GM23338 (cell line): ENCODE measurements around the gene TNFRSF11A. TPM values are rescaled to one million over a fixed set of nuclear protein-coding genes. Genes with fewer than 3 reads are reported as not detected.

Experiments
- ATAC-seq: fragments of 200-7000 bp; cut with Tn5 transposase; 3 replicates; pipeline ENCODE4 v1.9.1; 2020
- DNase-seq: peaks from one replicate; pipeline ENCODE4 v3.0.0-alpha.2; 2015; ENCODE audit warnings: low spot score
- H2AFZ ChIP-seq: fragments of 200-600 bp; sonication (generic); 2 replicates; pipeline ENCODE4 v1.8.0; 2016; ENCODE audit warnings: antibody characterized with exemption, mild to moderate bottlenecking, moderate library complexity
- H3F3A ChIP-seq: fragments of 200-600 bp; sonication (generic); replicated peaks from 2 replicates; pipeline ENCODE4 v1.8.0; 2017; ENCODE audit warnings: antibody characterized with exemption, mixed run types, low read depth
- H3K27ac ChIP-seq: fragments of 200-600 bp; sonication (generic); 2 replicates; pipeline ENCODE4 v1.6.1; 2016; ENCODE audit warnings: low read depth
- H3K27me3 ChIP-seq: fragments of 200-600 bp; sonication (generic); 2 replicates; pipeline ENCODE4 v1.8.0; 2016; ENCODE audit warnings: mild to moderate bottlenecking, mixed run types, moderate library complexity; ENCODE audit not compliant: insufficient read depth
- H3K36me3 ChIP-seq: fragments of 200-600 bp; sonication (generic); 2 replicates; pipeline ENCODE4 v1.8.0; 2016; ENCODE audit warnings: mild to moderate bottlenecking; ENCODE audit not compliant: insufficient read depth
- H3K4me1 ChIP-seq: fragments of 200-600 bp; sonication (generic); 2 replicates; pipeline ENCODE4 v1.8.0; 2016; ENCODE audit warnings: mild to moderate bottlenecking, moderate library complexity; ENCODE audit not compliant: insufficient read depth
- H3K4me2 ChIP-seq: fragments of 200-600 bp; sonication (generic); 2 replicates; pipeline ENCODE4 v1.7.1; 2017; ENCODE audit warnings: mixed run types
- H3K4me3 ChIP-seq: fragments of 200-600 bp; sonication (generic); 2 replicates; pipeline ENCODE4 v1.6.1; 2016; ENCODE audit warnings: mixed run types
- H3K79me2 ChIP-seq: fragments of 200-600 bp; sonication (generic); replicated peaks from 2 replicates; pipeline ENCODE4 v1.8.0; 2017; ENCODE audit warnings: mild to moderate bottlenecking; ENCODE audit not compliant: insufficient read depth
- H3K9me2 ChIP-seq: fragments of 200-600 bp; sonication (generic); 2 replicates; pipeline ENCODE4 v1.8.0; 2017; ENCODE audit not compliant: insufficient read depth
- H4K20me1 ChIP-seq: fragments of 200-600 bp; sonication (generic); replicated peaks from 2 replicates; pipeline ENCODE4 v1.8.0; 2017; ENCODE audit warnings: mild to moderate bottlenecking; ENCODE audit not compliant: insufficient read depth
- H3K27ac Mint-ChIP-seq: 2 replicates; pipeline ENCODE4 v1.8.0; 2020; ENCODE audit warnings: inconsistent platforms, mild to moderate bottlenecking, moderate library complexity, mixed read lengths
- H3K27me3 Mint-ChIP-seq: 3 replicates; pipeline ENCODE4 v1.8.0; 2022; ENCODE audit warnings: low read depth, mild to moderate bottlenecking, moderate library complexity, mixed read lengths, inconsistent platforms; ENCODE audit not compliant: insufficient read depth, poor library complexity
- H3K36me3 Mint-ChIP-seq: 3 replicates; pipeline ENCODE4 v1.8.0; 2021; ENCODE audit warnings: low read depth, mild to moderate bottlenecking, inconsistent platforms, moderate library complexity, mixed read lengths
- H3K4me1 Mint-ChIP-seq: 3 replicates; pipeline ENCODE4 v1.8.0; 2020; ENCODE audit warnings: mild to moderate bottlenecking, inconsistent platforms, mixed read lengths
- H3K4me3 Mint-ChIP-seq: 3 replicates; pipeline ENCODE4 v1.8.0; 2021; ENCODE audit warnings: moderate library complexity, mild to moderate bottlenecking, inconsistent platforms, mixed read lengths
- H3K9me3 Mint-ChIP-seq: 3 replicates; pipeline ENCODE4 v1.8.0; 2020; ENCODE audit warnings: moderate library complexity, mild to moderate bottlenecking, inconsistent platforms, mixed read lengths
- CREB1 ChIP-seq: fragments of 250-450 bp; sonication (Bioruptor Pico); IDR thresholded peaks from 2 replicates; pipeline ENCODE4 v1.5.0; 2020; ENCODE audit warnings: low read depth, mild to moderate bottlenecking, moderate library complexity
- EZH2 ChIP-seq: fragments of 200-600 bp; sonication (generic); IDR thresholded peaks from one replicate; pipeline ENCODE4 v1.8.0; 2017; ENCODE audit warnings: antibody characterized with exemption, mild to moderate bottlenecking, low read depth; ENCODE audit not compliant: unreplicated experiment
- JUNB ChIP-seq: IDR thresholded peaks from one replicate; pipeline ENCODE4 v1.6.1; 2016; ENCODE audit warnings: antibody characterized with exemption; ENCODE audit not compliant: unreplicated experiment
- NANOG ChIP-seq: IDR thresholded peaks from 2 replicates; pipeline ENCODE4 v1.6.1; 2016; ENCODE audit warnings: antibody characterized with exemption, borderline replicate concordance
- POLR2AphosphoS5 ChIP-seq: IDR thresholded peaks from 2 replicates; pipeline ENCODE4 v1.6.1; 2016; ENCODE audit warnings: antibody characterized with exemption, low read depth
- STAT1 ChIP-seq: IDR thresholded peaks from one replicate; pipeline ENCODE4 v1.6.1; 2016; ENCODE audit warnings: antibody characterized with exemption; ENCODE audit not compliant: unreplicated experiment
- ZNF114 ChIP-seq: fragments of 250-450 bp; sonication (Bioruptor Pico); IDR thresholded peaks from 2 replicates; pipeline ENCODE4 v1.5.0; 2020; ENCODE audit warnings: mild to moderate bottlenecking, moderate library complexity
- polyA plus RNA-seq: library from polyadenylated mRNA; unstranded; fragments of >200 nt; fragmentation: Nextera tagmentation; extraction: Ambion mirVana; gene quantifications from 2 replicates; pipeline ENCODE4 v1.2.1, GENCODE V29; 2016
- total RNA-seq: library from RNA; depleted of rRNA; stranded (reverse); fragments of >200 nt; shearing (Covaris generic); gene quantifications from 2 replicates; pipeline ENCODE4 v1.2.3, GENCODE V29; 2014
- TF ChIP-seq, protein P1 (sequence below): IDR thresholded peaks from 2 replicates; pipeline ENCODE4 v1.6.1; 2016; ENCODE audit warnings: antibody characterized with exemption

TNFRSF11A gene
- total and polyA plus RNA-seq, 2 experiments from 2014 or later = 3.8 to 7.3 TPM

GRCh38 chr18:62281684-62282083 lies 43.4 kb upstream of the TNFRSF11A start:
- H3K4me1 ChIP-seq = no peaks in the 10 kb centered on the region
- Mint-ChIP-seq H3K27ac (no peak overlapping the region), H3K4me3 (no peak overlapping the region), H3K9me3 (no peaks in the 10 kb centered on the region), H3K4me1 (peaks cover 5% of the 10 kb centered on the region; the same call in 2 of the 3 replicates), H3K36me3 (peaks cover 20% of the 10 kb centered on the region; the same call in 2 of the 3 replicates), H3K27me3 (no peaks in the 10 kb centered on the region)
- H3K9me2 ChIP-seq = no peaks in the 10 kb centered on the region
- no peak overlapping the region for H3K4me3 ChIP-seq
- no peak overlapping the region for H3K27ac ChIP-seq
- TF ChIP-seq ZNF114 (CRISPR knock-in tag) = no peak
- no peak for TF ChIP-seq JUNB
- H3F3A ChIP-seq = no peaks in the 10 kb centered on the region
- no peaks in the 10 kb centered on the region for H3K27me3 ChIP-seq
- H3K4me2 ChIP-seq = no peak overlapping the region
- no peaks in the 10 kb centered on the region for H3K36me3 ChIP-seq
- H3K79me2 ChIP-seq = no peaks in the 10 kb centered on the region
- ATAC-seq (no peak), DNase-seq (no peak)
- no peaks in the 10 kb centered on the region for H4K20me1 ChIP-seq
- H2AFZ ChIP-seq = no peak overlapping the region

DNA sequence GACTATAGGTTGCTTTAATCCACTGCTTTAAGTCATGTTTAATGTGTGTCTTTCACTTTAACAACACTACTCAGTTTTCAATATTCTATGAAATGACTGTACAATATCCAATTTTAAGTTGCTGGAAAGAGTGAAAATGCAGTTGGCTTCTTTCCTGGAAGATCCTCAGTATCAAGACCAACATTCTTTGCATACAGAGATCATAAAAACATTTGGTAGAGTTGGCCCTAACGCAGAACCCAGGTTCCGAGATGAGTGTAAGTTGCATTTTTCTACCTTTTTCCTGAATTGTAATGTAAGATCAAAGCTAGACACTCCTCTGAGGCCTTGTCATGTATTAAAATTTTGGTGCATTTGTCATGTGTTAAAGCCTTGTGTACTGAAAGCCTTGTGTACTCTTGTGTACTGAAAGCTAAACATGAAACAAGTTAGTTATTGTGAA lies 42.9 kb upstream of the TNFRSF11A start:
- DNase-seq = no peak
- Histone ChIP-seq H3K27me3 (no peaks in the 10 kb centered on the region), H3K9me2 (no peaks in the 10 kb centered on the region), H3K4me2 (no peak overlapping the region), H3K4me3 (no peak overlapping the region), H3F3A (no peaks in the 10 kb centered on the region), H3K27ac (no peak overlapping the region), H2AFZ (no peak overlapping the region), H3K4me1 (no peaks in the 10 kb centered on the region), H4K20me1 (no peaks in the 10 kb centered on the region), H3K36me3 (no peaks in the 10 kb centered on the region), H3K79me2 (no peaks in the 10 kb centered on the region)
- Mint-ChIP-seq H3K27me3 (no peaks in the 10 kb centered on the region), H3K9me3 (no peaks in the 10 kb centered on the region), H3K4me1 (peaks cover 5% of the 10 kb centered on the region; the same call in 2 of the 3 replicates), H3K4me3 (no peak overlapping the region), H3K27ac (no peak overlapping the region), H3K36me3 (peaks cover 20% of the 10 kb centered on the region; the same call in 2 of the 3 replicates)
- no peak for ATAC-seq
- TF ChIP-seq STAT1 (no peak), POLR2AphosphoS5 (no peak), CREB1 (CRISPR knock-in tag) (no peak), ZNF114 (CRISPR knock-in tag) (no peak)
- TF ChIP-seq, protein P1, sequence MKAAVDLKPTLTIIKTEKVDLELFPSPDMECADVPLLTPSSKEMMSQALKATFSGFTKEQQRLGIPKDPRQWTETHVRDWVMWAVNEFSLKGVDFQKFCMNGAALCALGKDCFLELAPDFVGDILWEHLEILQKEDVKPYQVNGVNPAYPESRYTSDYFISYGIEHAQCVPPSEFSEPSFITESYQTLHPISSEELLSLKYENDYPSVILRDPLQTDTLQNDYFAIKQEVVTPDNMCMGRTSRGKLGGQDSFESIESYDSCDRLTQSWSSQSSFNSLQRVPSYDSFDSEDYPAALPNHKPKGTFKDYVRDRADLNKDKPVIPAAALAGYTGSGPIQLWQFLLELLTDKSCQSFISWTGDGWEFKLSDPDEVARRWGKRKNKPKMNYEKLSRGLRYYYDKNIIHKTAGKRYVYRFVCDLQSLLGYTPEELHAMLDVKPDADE = no peak

- no peaks in the 10 kb centered on the region for H3K27me3 ChIP-seq
Measured at GRCh38 chr18:62284637-62285036, 40.5 kb upstream of the TNFRSF11A start.

More at GRCh38 chr18:62284637-62285036, 40.5 kb upstream of the TNFRSF11A start:
- no peak for TF ChIP-seq JUNB
- no peak for TF ChIP-seq EZH2
- TF ChIP-seq NANOG = no peak
- TF ChIP-seq POLR2AphosphoS5 = no peak
- DNase-seq = no peak
- no peaks in the 10 kb centered on the region for H3K9me3 Mint-ChIP-seq
- no peak overlapping the region for H3K4me3 ChIP-seq
- H3K4me3 Mint-ChIP-seq = no peak overlapping the region
- H3K36me3 Mint-ChIP-seq = peaks cover 20% of the 10 kb centered on the region; the same call in 2 of the 3 replicates
- H3K27ac ChIP-seq = no peak overlapping the region
- H4K20me1 ChIP-seq = no peaks in the 10 kb centered on the region; the same call in 1 of the 2 replicates
- no peak overlapping the region for H3K27ac Mint-ChIP-seq
- H3K79me2 ChIP-seq = no peaks in the 10 kb centered on the region
- no peak overlapping the region for H3K4me2 ChIP-seq
- H3K36me3 ChIP-seq = 0 out of 2 replicates have a peak, but pooled peaks cover 4% of the 10 kb centered on the region
- no peaks in the 10 kb centered on the region for H3K27me3 Mint-ChIP-seq
- no peaks in the 10 kb centered on the region for H3K9me2 ChIP-seq
- H3K4me1 Mint-ChIP-seq = peaks cover under 1% of the 10 kb centered on the region; the same call in 2 of the 3 replicates
- no peaks in the 10 kb centered on the region for H3F3A ChIP-seq
- no peak for ATAC-seq
- no peak overlapping the region for H2AFZ ChIP-seq
- no peaks in the 10 kb centered on the region for H3K4me1 ChIP-seq
